H1 (cell line): Measurements from ENCODE around the gene MORC1. TPM values are rescaled to one million over a fixed set of nuclear protein-coding genes. Genes with fewer than 3 reads are reported as not detected.

Experiments used
- CTCF ChIA-PET: fragments of 300-600 bp; sonication (Branson Sonifier 250); formaldehyde crosslinking; loops from one replicate; lab custom pipeline; 2021; ENCODE audit not compliant: partially characterized antibody; lab: Charles Lee
- POLR2A ChIA-PET: fragments of 300-600 bp; sonication (Branson Sonifier 250); formaldehyde crosslinking; loops from one replicate; lab custom pipeline; 2021; ENCODE audit warnings: inconsistent platforms; ENCODE audit not compliant: partially characterized antibody; lab: Charles Lee
- DNase-seq, 2 experiments: peaks; one replicate each; pipeline versions ENCODE4 v3.0.0 to v3.0.0-alpha.2; 2010 to 2022; ENCODE audit warnings: low spot score in 2 of 2, low read depth in 1 of 2, mixed read lengths in 1 of 2
- FAIRE-seq: peaks from 2 replicates; lab custom pipeline; 2011; peaks lifted over from hg19 to GRCh38; lab: Jason Lieb, UNC
- H2AFZ ChIP-seq: 2 replicates; pipeline ENCODE4 v1.8.1; 2012; ENCODE audit warnings: low read length, inconsistent platforms
- H2AK5ac ChIP-seq: 2 replicates; pipeline ENCODE4 v1.6.1; 2013; ENCODE audit warnings: low read depth, low read length
- H2BK120ac ChIP-seq: replicated peaks from 2 replicates; pipeline ENCODE3; 2013; ENCODE audit warnings: low read depth, low read length, inconsistent platforms
- H2BK12ac ChIP-seq: 2 replicates; pipeline ENCODE4 v1.6.1; 2013; ENCODE audit warnings: low read depth, low read length
- H2BK15ac ChIP-seq: 2 replicates; pipeline ENCODE4 v1.6.1; 2013; ENCODE audit warnings: low read length
- H2BK20ac ChIP-seq: 2 replicates; pipeline ENCODE4 v1.6.1; 2013; ENCODE audit warnings: low read length
- H2BK5ac ChIP-seq: 2 replicates; pipeline ENCODE4 v1.6.1; 2013; ENCODE audit warnings: low read depth, low read length
- H3K14ac ChIP-seq: 2 replicates; pipeline ENCODE4 v1.6.1; 2013; ENCODE audit warnings: inconsistent platforms; ENCODE audit not compliant: insufficient read length
- H3K18ac ChIP-seq: 2 replicates; pipeline ENCODE4 v1.6.1; 2013; ENCODE audit warnings: low read length; ENCODE audit errors: extremely low read depth
- H3K23ac ChIP-seq: 2 replicates; pipeline ENCODE4 v1.6.1; 2013; ENCODE audit warnings: inconsistent platforms; ENCODE audit not compliant: insufficient read length
- H3K23me2 ChIP-seq: 2 replicates; pipeline ENCODE4 v1.6.1; 2013; ENCODE audit warnings: low read depth, low read length
- H3K27ac ChIP-seq: 2 replicates; pipeline ENCODE4 v1.6.1; 2011; ENCODE audit warnings: low read depth, low read length, inconsistent platforms
- H3K27me3 ChIP-seq, 4 experiments: replicated peaks in 1 of 4; 1 replicate in 1 of 4; 2 replicates in 3 of 4; pipeline versions ENCODE4 v1.6.1 to v1.8.1; 2011 to 2013; ENCODE audit warnings: low read length in 3 of 4, mild to moderate bottlenecking in 3 of 4, inconsistent platforms in 2 of 4, mixed read lengths in 2 of 4, moderate library complexity in 1 of 4; ENCODE audit not compliant: control insufficient read depth in 3 of 4, insufficient read depth in 3 of 4; ENCODE audit errors: extremely low read depth in 1 of 4
- H3K36me3 ChIP-seq, 4 experiments: 2 replicates each; pipeline versions ENCODE4 v1.6.1 to v1.8.1; 2011 to 2013; ENCODE audit warnings: mild to moderate bottlenecking in 4 of 4, low read length in 3 of 4, moderate library complexity in 2 of 4, control low read depth in 1 of 4, inconsistent platforms in 1 of 4; ENCODE audit not compliant: insufficient read depth in 4 of 4, control insufficient read depth in 2 of 4
- H3K4ac ChIP-seq: replicated peaks from 2 replicates; pipeline ENCODE3; 2013; ENCODE audit warnings: low read length, low read depth, mixed read lengths, inconsistent platforms; ENCODE audit not compliant: insufficient read length
- H3K4me1 ChIP-seq, 4 experiments: replicated peaks in 1 of 4; 1 replicate in 1 of 4; 2 replicates in 3 of 4; pipeline versions ENCODE4 v1.6.1 to v1.8.1; 2011 to 2013; ENCODE audit warnings: low read length in 3 of 4, inconsistent platforms in 2 of 4, mixed read lengths in 1 of 4; ENCODE audit not compliant: insufficient read depth in 4 of 4, control insufficient read depth in 3 of 4
- H3K4me2 ChIP-seq, 2 experiments: 2 replicates each; pipeline versions ENCODE4 v1.6.1 to v1.8.1; 2011 to 2013; ENCODE audit warnings: low read depth in 2 of 2, low read length in 2 of 2, control low read depth in 1 of 2, inconsistent platforms in 1 of 2, mild to moderate bottlenecking in 1 of 2; ENCODE audit not compliant: insufficient read depth in 1 of 2
- H3K4me3 ChIP-seq, 4 experiments: fragments of 200-600, 300-600 bp in 1 of 4; sonication (generic), shearing (Covaris generic), sonication (Bioruptor Twin) in 1 of 4; 2 replicates each; pipeline versions ENCODE4 v1.5.1 to v1.8.1; 2011 to 2016; ENCODE audit warnings: low read length in 4 of 4, low read depth in 3 of 4, control low read depth in 2 of 4, inconsistent platforms in 2 of 4, mild to moderate bottlenecking in 2 of 4, mixed read lengths in 1 of 4, moderate library complexity in 1 of 4; ENCODE audit not compliant: insufficient read depth in 2 of 4; ENCODE audit errors: extremely low read depth in 1 of 4
- H3K56ac ChIP-seq: replicated peaks from 2 replicates; pipeline ENCODE3; 2013; ENCODE audit warnings: low read depth, mild to moderate bottlenecking, mixed read lengths, low read length, inconsistent platforms; ENCODE audit not compliant: insufficient read length
- H3K79me1 ChIP-seq: 2 replicates; pipeline ENCODE4 v1.6.1; 2013; ENCODE audit warnings: low read depth, low read length, control low read depth
- H3K79me2 ChIP-seq, 2 experiments: 2 replicates each; pipeline versions ENCODE4 v1.6.1 to v1.8.1; 2012 to 2013; ENCODE audit warnings: low read length in 2 of 2, mild to moderate bottlenecking in 2 of 2, inconsistent platforms in 1 of 2; ENCODE audit not compliant: insufficient read depth in 2 of 2, control insufficient read depth in 1 of 2
- H3K9ac ChIP-seq, 4 experiments: replicated peaks in 1 of 4; 1 replicate in 1 of 4; 2 replicates in 3 of 4; pipeline versions ENCODE4 v1.6.1 to v1.8.1; 2011 to 2013; ENCODE audit warnings: low read depth in 3 of 4, low read length in 3 of 4, control low read depth in 2 of 4, mild to moderate bottlenecking in 2 of 4, moderate library complexity in 2 of 4, inconsistent platforms in 1 of 4; ENCODE audit errors: extremely low read depth in 1 of 4
- H3K9me3 ChIP-seq, 2 experiments: 2 replicates each; pipeline versions ENCODE4 v1.6.1 to v1.8.1; 2012 to 2013; ENCODE audit warnings: mild to moderate bottlenecking in 2 of 2, moderate library complexity in 2 of 2, control low read depth in 1 of 2, inconsistent platforms in 1 of 2, low read depth in 1 of 2, low read length in 1 of 2, mixed read lengths in 1 of 2; ENCODE audit not compliant: insufficient read depth in 2 of 2
- H4K20me1 ChIP-seq, 2 experiments: replicated peaks in 1 of 2; 2 replicates each; pipeline versions ENCODE3 to v1.8.1; 2011 to 2013; ENCODE audit warnings: inconsistent platforms in 2 of 2, low read length in 2 of 2, mild to moderate bottlenecking in 1 of 2; ENCODE audit not compliant: insufficient read depth in 2 of 2, control insufficient read depth in 1 of 2
- H4K5ac ChIP-seq: 2 replicates; pipeline ENCODE4 v1.6.1; 2013; ENCODE audit warnings: low read length, low read depth, mixed read lengths, inconsistent platforms; ENCODE audit not compliant: insufficient read length
- H4K8ac ChIP-seq: 2 replicates; pipeline ENCODE4 v1.8.0; 2013; ENCODE audit warnings: mild to moderate bottlenecking, moderate library complexity, low read length, inconsistent platforms; ENCODE audit not compliant: insufficient read depth; ENCODE audit errors: extremely low read depth
- H4K91ac ChIP-seq: replicated peaks from 2 replicates; pipeline ENCODE3; 2013; ENCODE audit warnings: low read length, mixed read lengths, inconsistent platforms; ENCODE audit not compliant: insufficient read length
- CTCF ChIP-seq, 3 experiments: IDR thresholded peaks; 1 replicate in 2 of 3; 2 replicates in 1 of 3; pipeline versions ENCODE4 v1.5.1 to v1.6.1; 2011; ENCODE audit warnings: low read length in 3 of 3, mild to moderate bottlenecking in 3 of 3, inconsistent platforms in 2 of 3, low read depth in 1 of 3, moderate library complexity in 1 of 3; ENCODE audit not compliant: insufficient read depth in 1 of 3; ENCODE audit errors: control extremely low read depth in 1 of 3
- SP1 ChIP-seq: IDR thresholded peaks from 2 replicates; pipeline ENCODE4 v1.6.1; 2011; ENCODE audit warnings: low read depth, low read length
- WGBS, 2 experiments: shearing (Covaris generic) in 1 of 2; methylation state at CpG; one replicate each; pipeline versions ENCODE4 v1.1.6 to v1.1.7; 2013 to 2015; ENCODE audit warnings: low lambda C conversion rate in 2 of 2, mixed read lengths in 2 of 2, inconsistent platforms in 1 of 2, low coverage in 1 of 2, missing lambda C conversion rate in 1 of 2; ENCODE audit not compliant: insufficient replicate concordance in 2 of 2, insufficient coverage in 1 of 2, insufficient read length in 1 of 2; ENCODE audit errors: extremely low coverage in 1 of 2, missing lambda C conversion rate in 1 of 2; 5-methylcytosine and 5-hydroxymethylcytosine counted together
- polyA plus RNA-seq, 7 experiments: library from polyadenylated mRNA; depleted of rRNA in 3 of 7; stranded (reverse) in 5 of 7; unstranded in 2 of 7; fragments of >200 nt in 5 of 7; fragments of 200-250 nt in 2 of 7; gene quantifications; 1 replicate in 5 of 7; 2 replicates in 1 of 7; 4 replicates in 1 of 7; pipeline versions ENCODE4 v1.2.1 to v1.2.3, GENCODE V29; 2011 to 2013; ENCODE audit warnings: missing spikeins in 2 of 7, mixed read lengths in 2 of 7
- total RNA-seq: library from RNA; stranded (reverse); fragmentation: NEBNext Ultra II Directional; extraction: Animal tissue kit (Norgen Biotek cat#: 25700); gene quantifications from 2 replicates; pipeline ENCODE4 v1.2.1, GENCODE V29; 2021

MORC1 gene
- total and polyA plus RNA-seq, 2 of the 8 experiments (the other 6 are each of a cell fraction or from before 2014, with no cell fraction given) = not detected

- 13% methylated on average over 1 of the region's 1 CpG; no CpG with 5 or more reads in 1 of the 2 experiments for WGBS, 2 experiments
- Histone ChIP-seq H2BK5ac (no peak overlapping the region), H2BK120ac (no peak overlapping the region), H2BK12ac (no peak overlapping the region), H2AFZ (no peak overlapping the region), H4K91ac (no peak overlapping the region), H3K4me1 (no peaks in the 10 kb centered on the region), H3K9me3 (no peaks in the 10 kb centered on the region), H2BK15ac (no peak overlapping the region), H3K14ac (no peak overlapping the region), H3K4ac (no peak overlapping the region), H3K18ac (no peak overlapping the region), H3K23ac (no peak overlapping the region), H3K23me2 (0 out of 2 replicates have a peak, but pooled peaks cover 1% of the 10 kb centered on the region), H3K9ac (no peak overlapping the region), H2BK20ac (no peak overlapping the region), H3K27me3 (no peaks in the 10 kb centered on the region), H3K56ac (no peak overlapping the region), H3K4me2 (no peak overlapping the region), H4K5ac (no peak overlapping the region), H2AK5ac (no peak overlapping the region), H4K8ac (no peak overlapping the region), H3K36me3 (no peaks in the 10 kb centered on the region), H3K79me1 (no peaks in the 10 kb centered on the region), H3K79me2 (no peaks in the 10 kb centered on the region), H4K20me1 (no peaks in the 10 kb centered on the region), H3K27ac (no peak overlapping the region), H3K4me3 (no peak overlapping the region)
- ChIA-PET CTCF (interaction anchor here (0.6 to 0.8 kb wide), 3 partner anchors 65 to 325 kb away, joined by 3 to 4 read pairs (median 4); no protein-coding TSS in a partner anchor), POLR2A (no interaction called here)
- FAIRE-seq = no peak
- no peak for DNase-seq
- TF ChIP-seq CTCF (IDR thresholded peaks at IDR 0.05; ENCODE audit: control extremely low read depth in 1 of 3, insufficient read depth in 1 of 3, low read depth in 1 of 3, low read length in 3 of 3) = no peak
- TF ChIP-seq SP1 = peak; percentile 86
These were observed 132.1 kb downstream of the MORC1 start for GRCh38 chr3:108985844-108986243.
